DMS 273 (cell line): ENCODE measurements around the gene CD4.
"Not testable (repeated sequence)": the region's sequence is repeated elsewhere in the genome, so short reads cannot be mapped to it uniquely, and the experiment has no call there.

Experiments
- DNase-seq: peaks from one replicate; lab custom pipeline; 2025; ENCODE audit not compliant: unreplicated experiment; lab: John Stamatoyannopoulos, UW

Gene CD4

GRCh38 chr12:6788972-6789924 is at the start of gene CD4:
Gene CD4 (plus strand): TSS chr12:6789528. CDS start chr12:6800139, 10,611 bp downstream.
- no peak for DNase-seq

GRCh38 chr12:6742080-6742479 is 47.2 kb upstream of the CD4 start:
- not testable (repeated sequence) for DNase-seq

GRCh38 chr12:6742834-6743233 is 46.5 kb upstream of the CD4 start:
- DNase-seq = no peak

- not testable (repeated sequence) for DNase-seq
Measured at GRCh38 chr12:6743300-6743699, 46.0 kb upstream of the CD4 start.

- DNase-seq = no peak
Measured at GRCh38 chr12:6745741-6746525, 43.4 kb upstream of the CD4 start.

- no peak for DNase-seq
Measured at GRCh38 chr12:6747216-6747615, 42.1 kb upstream of the CD4 start.

- DNase-seq = no peak
Measured at GRCh38 chr12:6748761-6749160, 40.6 kb upstream of the CD4 start.

- no peak for DNase-seq
Measured at GRCh38 chr12:6750506-6750905, 38.8 kb upstream of the CD4 start.

GRCh38 chr12:6751767-6752166 is 37.6 kb upstream of the CD4 start:
- no peak for DNase-seq

GRCh38 chr12:6752167-6752920 is 37.0 kb upstream of the CD4 start:
- peak; percentile 64 for DNase-seq

GRCh38 chr12:6752921-6753771 is 36.2 kb upstream of the CD4 start, which contains the start of gene MLF2:
Gene MLF2 (minus strand): TSS chr12:6753141. CDS start chr12:6752334, 807 bp downstream.
- peak; percentile 98 for DNase-seq

GRCh38 chr12:6753772-6754356 is 35.5 kb upstream of the CD4 start:
- no peak for DNase-seq

GRCh38 chr12:6754411-6754810 is 34.9 kb upstream of the CD4 start:
- no peak for DNase-seq

GRCh38 chr12:6757028-6757690 is 32.2 kb upstream of the CD4 start:
- DNase-seq = no peak

GRCh38 chr12:6758506-6759095 is 30.7 kb upstream of the CD4 start:
- no peak for DNase-seq

- no peak for DNase-seq
Measured at GRCh38 chr12:6759741-6760140, 29.6 kb upstream of the CD4 start.

- DNase-seq = no peak
Measured at GRCh38 chr12:6763380-6763779, 25.9 kb upstream of the CD4 start.

GRCh38 chr12:6764011-6764828 is 25.1 kb upstream of the CD4 start:
- DNase-seq = peak; percentile 97
